NCI-H2196 (cell line): ENCODE results near the gene USH1C.

ENCODE experiments used
- DNase-seq: peaks from one replicate; lab custom pipeline; 2025; ENCODE audit not compliant: unreplicated experiment; lab: John Stamatoyannopoulos, UW

Gene USH1C

GRCh38 chr11:17544181-17544622, at the start of gene USH1C:
Gene USH1C (minus strand): TSS chr11:17544416. CDS start chr11:17544307, 109 bp downstream.
- no peak for DNase-seq

GRCh38 chr11:17593466-17594245, 49.4 kb upstream of the USH1C start:
- DNase-seq: no peak

GRCh38 chr11:17591293-17591692, 47.1 kb upstream of the USH1C start:
- DNase-seq: no peak

GRCh38 chr11:17590463-17590862, 46.2 kb upstream of the USH1C start:
- DNase-seq: no peak

- no peak for DNase-seq
These were observed 44.5 kb upstream of the USH1C start for GRCh38 chr11:17588721-17589120.

GRCh38 chr11:17588166-17588565, 44.0 kb upstream of the USH1C start:
- DNase-seq: no peak

GRCh38 chr11:17585911-17586695, 41.9 kb upstream of the USH1C start:
- no peak for DNase-seq

- DNase-seq: no peak
These were observed 37.5 kb upstream of the USH1C start for GRCh38 chr11:17581732-17582053.

- DNase-seq: no peak
These were observed 37.0 kb upstream of the USH1C start for GRCh38 chr11:17581036-17581731.

GRCh38 chr11:17580271-17580670, 36.1 kb upstream of the USH1C start:
- no peak for DNase-seq

- no peak for DNase-seq
These were observed 35.2 kb upstream of the USH1C start for GRCh38 chr11:17579451-17579850.

GRCh38 chr11:17578958-17579357, 34.7 kb upstream of the USH1C start:
- no peak for DNase-seq

GRCh38 chr11:17578296-17578695, 34.1 kb upstream of the USH1C start:
- no peak for DNase-seq

GRCh38 chr11:17575431-17576425, 31.5 kb upstream of the USH1C start:
- no peak for DNase-seq

- no peak for DNase-seq
These were observed 30.2 kb upstream of the USH1C start for GRCh38 chr11:17574141-17575091.

- no peak for DNase-seq
These were observed 29.3 kb upstream of the USH1C start for GRCh38 chr11:17573526-17573925.

GRCh38 chr11:17572791-17573460, 28.7 kb upstream of the USH1C start:
- no peak for DNase-seq

- no peak for DNase-seq
These were observed 28.1 kb upstream of the USH1C start for GRCh38 chr11:17572359-17572690.
